ENCODE measurements around the gene PLEKHG4B. TPM values are rescaled to one million over a fixed set of nuclear protein-coding genes. Genes with fewer than 3 reads are reported as not detected.

The PLEKHG4B gene
- polyA plus RNA-seq, 1 donor from 2014 or later = 0.78 TPM

DNA sequence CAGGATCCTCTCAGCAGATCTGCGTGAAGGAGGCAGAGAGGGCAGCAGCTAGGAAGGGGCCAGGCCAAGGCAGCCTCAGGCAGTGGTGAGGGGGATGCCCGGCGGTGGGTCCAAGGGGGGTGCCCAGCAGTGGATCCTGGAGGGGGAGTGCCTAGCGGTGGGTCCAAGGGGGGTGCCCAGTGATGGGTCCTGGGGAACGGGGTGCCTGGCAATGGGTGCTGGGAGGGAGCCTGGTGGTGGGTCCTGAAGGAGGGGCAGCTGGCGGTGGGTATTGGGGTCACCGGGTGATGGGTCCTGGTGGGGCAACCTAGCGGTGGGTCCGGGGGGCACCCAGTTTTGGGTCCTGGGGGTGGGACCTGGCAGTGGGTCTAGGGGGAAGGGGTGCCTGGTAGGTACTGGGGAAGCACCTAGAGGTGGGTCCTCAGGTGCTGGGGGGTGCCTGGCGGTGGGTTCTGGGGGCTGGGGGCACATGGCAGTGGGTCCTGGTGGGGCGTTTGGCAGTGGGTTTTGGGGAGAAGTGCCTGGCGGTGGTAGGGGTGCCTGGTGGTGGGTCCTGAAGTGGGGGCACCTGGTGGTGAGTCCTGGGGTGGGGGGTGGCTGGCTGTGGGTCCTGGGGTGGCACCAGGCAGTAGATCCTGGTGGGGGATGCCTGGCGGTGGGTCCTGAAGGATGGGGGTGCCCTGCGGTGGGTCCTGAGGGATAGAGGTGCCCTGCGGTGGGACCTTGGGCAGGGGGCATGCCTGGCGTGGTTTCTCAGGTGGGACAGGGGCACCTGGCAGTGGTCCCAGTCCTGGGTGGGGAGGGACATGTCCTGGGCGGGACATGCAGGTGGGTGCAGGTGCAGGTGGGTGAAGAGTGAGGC lies 101.2 kb downstream of the PLEKHG4B start (continued):
- TF ChIP-seq MXI1 (conservative IDR thresholded peaks at IDR 0.05; ENCODE audit: poor library complexity, severe bottlenecking) (no peak), TAF1 (IDR thresholded peaks at IDR 0.05; ENCODE audit: low read depth) (no peak)

DNA sequence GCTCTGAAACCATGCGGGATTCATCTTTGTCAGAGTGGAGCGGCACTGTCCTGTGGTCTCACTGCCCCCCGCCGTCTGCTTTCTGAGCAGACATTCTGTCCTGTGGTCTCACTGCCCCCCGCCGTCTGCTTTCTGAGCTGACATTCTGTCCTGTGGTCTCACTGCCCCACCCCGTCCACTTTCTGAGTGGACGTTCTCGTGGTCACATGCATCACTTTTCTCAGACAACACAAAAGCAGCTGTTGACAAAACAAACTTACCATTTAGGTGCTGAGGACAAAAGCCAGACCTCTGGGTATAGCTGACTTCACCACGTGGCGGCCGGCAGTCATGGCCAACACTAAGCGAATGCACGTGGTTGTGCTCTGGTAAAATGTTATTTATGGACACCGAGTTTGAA lies 102.1 kb downstream of the PLEKHG4B start:
- Histone ChIP-seq H3K27me3 (ENCODE audit: insufficient read depth, low read depth, low read length) (no peaks in the 10 kb centered on the region), H3K9ac (ENCODE audit: low read length) (no peak overlapping the region), H4K20me1 (ENCODE audit: insufficient read depth) (no peaks in the 10 kb centered on the region), H3K36me3 (ENCODE audit: insufficient read depth, low read length) (no peaks in the 10 kb centered on the region), H3F3A (ENCODE audit: insufficient read depth, low read length, poor library complexity, severe bottlenecking) (no peaks in the 10 kb centered on the region), H3K4me3 (ENCODE audit: low read length) (no peak overlapping the region), H2AFZ (ENCODE audit: low read depth, low read length) (no peak overlapping the region), H3K4me2 (ENCODE audit: low read length) (no peak overlapping the region), H3K9me3 (ENCODE audit: low read length) (no peaks in the 10 kb centered on the region), H3K9me2 (ENCODE audit: insufficient read depth, low read length) (no peaks in the 10 kb centered on the region), H3K79me2 (replicated peaks; ENCODE audit: insufficient read depth, low read length) (no peaks in the 10 kb centered on the region), H3K27ac (ENCODE audit: low read length) (no peak overlapping the region)
- TF ChIP-seq REST (IDR thresholded peaks at IDR 0.05; ENCODE audit: borderline replicate concordance) = no peak

GRCh38 chr5:194603-195209 lies 102.7 kb downstream of the PLEKHG4B start:
- Histone ChIP-seq H3K9me2 (ENCODE audit: insufficient read depth, low read length) (no peaks in the 10 kb centered on the region), H3K4me3 (ENCODE audit: low read length) (no peak overlapping the region), H3K27ac (ENCODE audit: low read length) (no peak overlapping the region), H3K9ac (ENCODE audit: low read length) (no peak overlapping the region), H4K20me1 (ENCODE audit: insufficient read depth) (no peaks in the 10 kb centered on the region), H3K9me3 (ENCODE audit: low read length) (no peaks in the 10 kb centered on the region), H3K4me2 (ENCODE audit: low read length) (no peak overlapping the region), H3K79me2 (replicated peaks; ENCODE audit: insufficient read depth, low read length) (no peaks in the 10 kb centered on the region), H3K36me3 (ENCODE audit: insufficient read depth, low read length) (no peaks in the 10 kb centered on the region), H3F3A (ENCODE audit: insufficient read depth, low read length, poor library complexity, severe bottlenecking) (no peaks in the 10 kb centered on the region), H2AFZ (ENCODE audit: low read depth, low read length) (no peak overlapping the region), H3K27me3 (ENCODE audit: insufficient read depth, low read depth, low read length) (no peaks in the 10 kb centered on the region)
- TF ChIP-seq REST (IDR thresholded peaks at IDR 0.05; ENCODE audit: borderline replicate concordance) (no peak), TAF1 (IDR thresholded peaks at IDR 0.05; ENCODE audit: low read depth) (no peak), SMC3 (conservative IDR thresholded peaks at IDR 0.05; ENCODE audit: poor library complexity) (no peak), MXI1 (conservative IDR thresholded peaks at IDR 0.05; ENCODE audit: poor library complexity, severe bottlenecking) (no peak), POLR2AphosphoS5 (IDR thresholded peaks at IDR 0.05) (no peak), EP300 (conservative IDR thresholded peaks at IDR 0.05; ENCODE audit: poor library complexity, severe bottlenecking) (no peak), EZH2 (IDR thresholded peaks at IDR 0.05; ENCODE audit: borderline replicate concordance, insufficient read depth, low read length, poor library complexity, severe bottlenecking) (no peak)
- TF ChIP-seq, protein P1, sequence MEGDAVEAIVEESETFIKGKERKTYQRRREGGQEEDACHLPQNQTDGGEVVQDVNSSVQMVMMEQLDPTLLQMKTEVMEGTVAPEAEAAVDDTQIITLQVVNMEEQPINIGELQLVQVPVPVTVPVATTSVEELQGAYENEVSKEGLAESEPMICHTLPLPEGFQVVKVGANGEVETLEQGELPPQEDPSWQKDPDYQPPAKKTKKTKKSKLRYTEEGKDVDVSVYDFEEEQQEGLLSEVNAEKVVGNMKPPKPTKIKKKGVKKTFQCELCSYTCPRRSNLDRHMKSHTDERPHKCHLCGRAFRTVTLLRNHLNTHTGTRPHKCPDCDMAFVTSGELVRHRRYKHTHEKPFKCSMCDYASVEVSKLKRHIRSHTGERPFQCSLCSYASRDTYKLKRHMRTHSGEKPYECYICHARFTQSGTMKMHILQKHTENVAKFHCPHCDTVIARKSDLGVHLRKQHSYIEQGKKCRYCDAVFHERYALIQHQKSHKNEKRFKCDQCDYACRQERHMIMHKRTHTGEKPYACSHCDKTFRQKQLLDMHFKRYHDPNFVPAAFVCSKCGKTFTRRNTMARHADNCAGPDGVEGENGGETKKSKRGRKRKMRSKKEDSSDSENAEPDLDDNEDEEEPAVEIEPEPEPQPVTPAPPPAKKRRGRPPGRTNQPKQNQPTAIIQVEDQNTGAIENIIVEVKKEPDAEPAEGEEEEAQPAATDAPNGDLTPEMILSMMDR (IDR thresholded peaks at IDR 0.05; ENCODE audit: poor library complexity, severe bottlenecking) = no peak
